T-helper 22 cell (primary cell): ENCODE data around the gene LONP1.
A peak's percentile ranks its signal among the peaks of the same experiment; 100 is the strongest.
"Not testable (repeated sequence)": the region's sequence is repeated elsewhere in the genome, so short reads cannot be mapped to it uniquely, and the experiment has no call there.

Source experiments
- DNase-seq: peaks from one replicate; pipeline ENCODE4 v3.0.0-alpha.2; 2020; ENCODE audit warnings: low read depth

The LONP1 gene, protein sequence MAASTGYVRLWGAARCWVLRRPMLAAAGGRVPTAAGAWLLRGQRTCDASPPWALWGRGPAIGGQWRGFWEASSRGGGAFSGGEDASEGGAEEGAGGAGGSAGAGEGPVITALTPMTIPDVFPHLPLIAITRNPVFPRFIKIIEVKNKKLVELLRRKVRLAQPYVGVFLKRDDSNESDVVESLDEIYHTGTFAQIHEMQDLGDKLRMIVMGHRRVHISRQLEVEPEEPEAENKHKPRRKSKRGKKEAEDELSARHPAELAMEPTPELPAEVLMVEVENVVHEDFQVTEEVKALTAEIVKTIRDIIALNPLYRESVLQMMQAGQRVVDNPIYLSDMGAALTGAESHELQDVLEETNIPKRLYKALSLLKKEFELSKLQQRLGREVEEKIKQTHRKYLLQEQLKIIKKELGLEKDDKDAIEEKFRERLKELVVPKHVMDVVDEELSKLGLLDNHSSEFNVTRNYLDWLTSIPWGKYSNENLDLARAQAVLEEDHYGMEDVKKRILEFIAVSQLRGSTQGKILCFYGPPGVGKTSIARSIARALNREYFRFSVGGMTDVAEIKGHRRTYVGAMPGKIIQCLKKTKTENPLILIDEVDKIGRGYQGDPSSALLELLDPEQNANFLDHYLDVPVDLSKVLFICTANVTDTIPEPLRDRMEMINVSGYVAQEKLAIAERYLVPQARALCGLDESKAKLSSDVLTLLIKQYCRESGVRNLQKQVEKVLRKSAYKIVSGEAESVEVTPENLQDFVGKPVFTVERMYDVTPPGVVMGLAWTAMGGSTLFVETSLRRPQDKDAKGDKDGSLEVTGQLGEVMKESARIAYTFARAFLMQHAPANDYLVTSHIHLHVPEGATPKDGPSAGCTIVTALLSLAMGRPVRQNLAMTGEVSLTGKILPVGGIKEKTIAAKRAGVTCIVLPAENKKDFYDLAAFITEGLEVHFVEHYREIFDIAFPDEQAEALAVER

DNA sequence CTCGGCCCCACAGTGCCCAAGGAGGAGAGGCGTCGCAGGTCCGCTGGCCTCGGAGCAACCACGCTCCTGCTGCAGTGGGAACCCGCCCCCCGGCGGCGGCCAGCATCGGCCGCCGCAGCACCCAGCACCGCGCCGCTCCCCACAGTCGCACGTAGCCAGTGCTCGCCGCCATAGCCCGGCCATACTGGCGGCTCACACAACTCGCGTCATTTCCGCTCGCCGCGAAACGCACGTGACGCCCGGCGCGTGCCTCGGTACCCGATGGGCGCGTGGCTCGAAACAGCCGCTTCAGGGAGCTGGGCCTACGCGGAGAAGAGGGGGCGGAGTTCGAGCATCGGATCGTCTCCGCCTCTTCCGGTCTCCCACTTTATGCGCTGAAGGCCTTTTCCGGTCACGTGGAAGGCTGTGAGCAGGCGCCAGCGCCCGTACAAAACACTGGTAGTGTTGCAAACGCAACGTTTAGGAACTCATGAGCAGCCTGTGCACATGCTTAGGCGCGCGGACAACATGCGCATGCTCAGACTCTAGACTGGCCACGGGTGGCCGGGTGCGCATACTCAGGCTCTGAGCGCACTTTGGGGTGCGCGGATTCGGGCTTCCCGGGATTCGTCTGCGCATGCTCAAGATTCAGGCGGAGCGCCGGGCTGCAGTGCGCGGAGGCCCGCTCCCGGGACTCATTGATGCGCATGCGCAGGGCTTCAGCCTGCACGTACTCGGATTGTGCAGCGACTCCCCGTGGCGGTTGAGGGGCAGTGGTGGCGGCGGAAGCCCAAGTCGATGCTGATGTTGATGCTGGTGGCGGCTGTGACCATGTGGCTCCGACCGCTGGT, at the start of gene LONP1, which contains the start of gene CATSPERD:
TSS of gene LONP1 (minus strand) at position 186 of the 830 bp plus-strand sequence. CDS start at position 172, 14 bp downstream.
TSS of gene CATSPERD (plus strand) at position 677 of the 830 bp plus-strand sequence. CDS start at position 778, 101 bp downstream.
- DNase-seq: peak; percentile 96

DNA sequence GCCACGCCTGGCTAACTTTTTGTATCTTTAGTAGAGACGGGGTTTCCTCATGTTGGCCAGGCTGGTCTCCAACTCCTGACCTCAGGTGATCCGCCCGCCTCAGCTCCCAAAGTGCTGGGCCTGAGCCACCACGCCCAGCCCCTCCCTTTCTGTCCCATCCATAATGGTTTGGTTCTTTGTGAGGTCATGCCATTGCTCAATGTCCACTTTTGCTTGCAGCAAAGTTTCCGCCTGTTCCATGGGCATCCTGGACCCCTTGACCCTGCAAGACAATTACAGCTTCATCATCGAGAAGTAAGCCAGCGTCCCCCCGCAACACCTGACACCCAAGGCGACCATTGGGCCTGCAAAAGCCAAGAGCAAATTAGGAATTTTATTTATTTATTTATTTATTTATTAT, 48.0 kb upstream of the LONP1 start:
- no peak for DNase-seq

DNA sequence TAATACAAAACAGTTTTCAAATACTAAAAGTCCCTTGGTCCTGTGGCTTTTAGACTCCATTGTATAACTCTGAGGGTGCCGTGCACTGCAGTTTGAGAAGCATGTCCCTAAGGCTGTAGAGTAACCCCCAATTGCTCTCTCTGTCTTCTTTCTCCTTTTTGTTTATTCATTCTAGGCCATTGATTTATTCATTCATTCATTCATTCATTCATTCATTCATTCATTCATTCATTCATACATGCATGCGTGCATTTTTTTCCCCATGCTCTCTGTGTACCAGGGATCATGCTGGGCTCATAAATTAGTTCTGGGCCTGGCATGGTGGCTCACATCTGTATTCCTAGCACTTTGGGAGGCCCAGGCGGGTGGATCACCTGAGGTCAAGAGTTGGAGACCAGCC, 45.3 kb upstream of the LONP1 start:
- no peak for DNase-seq

DNA sequence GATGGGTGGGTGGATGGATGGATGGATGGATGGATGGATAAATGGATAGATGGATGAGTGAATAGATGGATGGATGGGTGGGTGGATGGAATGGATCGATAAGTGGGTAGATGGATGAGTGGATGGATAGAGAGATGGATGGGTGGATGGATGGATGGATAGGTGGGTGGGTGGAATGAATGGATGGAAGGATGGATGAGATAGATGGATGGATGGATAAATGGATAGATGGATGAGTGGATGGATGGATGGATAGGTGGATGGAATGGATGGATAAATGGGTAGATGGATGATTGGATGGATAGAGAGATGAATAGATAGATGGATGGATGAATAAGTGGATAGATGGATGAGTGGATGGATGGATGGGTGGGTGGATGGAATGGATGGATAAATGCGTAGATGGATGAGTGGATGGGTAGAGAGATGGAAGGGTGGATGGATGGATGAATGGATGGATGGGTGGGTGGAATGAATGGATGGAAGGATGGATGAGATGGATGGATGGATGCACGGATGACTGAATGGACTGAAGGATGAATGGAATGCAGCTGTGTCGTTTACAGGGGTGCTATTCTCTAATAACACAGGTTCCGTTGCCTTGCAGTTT, 42.8 kb upstream of the LONP1 start:
- DNase-seq: no peak

DNA sequence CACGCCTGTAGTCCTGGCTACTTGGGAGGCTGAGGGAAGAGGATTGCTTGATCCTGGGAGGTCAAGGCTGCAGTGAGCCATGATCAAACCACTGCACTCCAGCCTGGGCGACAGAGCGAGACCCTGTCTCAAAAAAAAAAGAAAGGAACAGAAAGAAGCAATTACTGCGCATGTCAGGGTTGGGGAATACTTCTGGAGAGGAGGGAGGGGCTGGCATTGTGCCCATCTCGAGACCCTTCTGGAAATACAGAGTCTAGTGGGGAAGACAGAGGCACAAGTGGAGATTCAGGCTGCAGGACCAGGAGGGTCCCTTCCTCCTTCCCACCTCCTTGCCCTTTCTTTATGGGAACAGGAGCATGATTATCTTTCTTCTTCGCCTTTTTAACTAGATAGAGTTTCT, 33.8 kb upstream of the LONP1 start:
- DNase-seq: no peak

DNA sequence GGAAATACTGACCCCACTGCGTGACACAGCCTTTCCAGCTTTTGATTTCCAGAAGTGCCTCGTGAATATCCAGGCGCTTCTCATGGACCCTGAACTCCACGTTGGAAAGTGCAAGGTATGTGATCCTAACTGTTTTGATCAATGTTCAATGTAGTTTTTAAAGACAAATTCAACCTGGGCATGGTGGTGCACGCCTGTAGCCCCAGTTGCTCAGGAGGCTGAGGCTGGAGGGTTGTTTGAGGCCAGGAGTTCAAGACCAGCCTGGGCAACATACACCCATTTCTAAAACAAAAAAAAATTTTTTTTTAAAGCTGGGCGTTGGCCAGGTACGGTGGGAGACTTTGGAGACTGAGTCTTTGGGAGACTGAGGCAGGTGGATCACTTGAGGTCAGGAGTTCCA, 31.8 kb upstream of the LONP1 start:
- DNase-seq: no peak

DNA sequence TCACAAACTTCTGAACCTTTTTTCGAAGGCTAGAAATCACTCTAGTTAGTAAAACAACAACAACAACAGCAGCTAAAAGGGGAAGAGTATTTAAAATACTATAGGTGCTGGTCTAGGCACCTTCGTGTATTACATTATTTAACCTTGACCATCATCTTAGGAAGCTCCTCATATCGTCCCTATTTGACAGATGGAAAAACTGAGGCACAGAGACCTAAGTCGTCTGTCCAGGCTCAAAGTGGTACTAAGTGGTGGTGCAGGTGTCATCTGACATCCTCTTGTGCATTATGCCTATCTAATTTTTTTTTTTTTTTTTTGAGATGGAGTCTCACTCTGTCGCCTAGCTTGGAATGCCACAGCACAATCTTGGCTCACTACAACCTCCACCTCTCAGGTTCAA, 29.6 kb upstream of the LONP1 start:
- DNase-seq: no peak

DNA sequence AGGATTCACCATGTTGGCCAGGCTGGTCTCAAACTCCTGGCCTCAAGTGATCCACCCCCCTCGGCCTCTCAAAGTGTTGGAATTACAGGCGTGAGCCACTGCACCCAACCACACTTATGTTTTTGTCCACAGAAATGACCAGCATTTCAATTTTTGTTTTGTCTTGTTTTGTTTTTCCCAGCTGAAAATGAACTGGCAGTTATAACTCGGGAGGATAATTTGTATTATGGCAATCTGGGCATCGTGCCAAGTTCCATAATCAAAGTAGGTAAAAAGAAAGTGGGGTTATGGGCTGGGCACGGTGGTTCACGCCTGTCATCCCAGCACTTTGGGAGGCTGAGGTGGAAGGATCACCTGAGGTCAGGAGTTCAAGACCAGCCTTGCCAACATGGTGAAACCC, 29.0 kb upstream of the LONP1 start:
- DNase-seq: not testable (repeated sequence)

DNA sequence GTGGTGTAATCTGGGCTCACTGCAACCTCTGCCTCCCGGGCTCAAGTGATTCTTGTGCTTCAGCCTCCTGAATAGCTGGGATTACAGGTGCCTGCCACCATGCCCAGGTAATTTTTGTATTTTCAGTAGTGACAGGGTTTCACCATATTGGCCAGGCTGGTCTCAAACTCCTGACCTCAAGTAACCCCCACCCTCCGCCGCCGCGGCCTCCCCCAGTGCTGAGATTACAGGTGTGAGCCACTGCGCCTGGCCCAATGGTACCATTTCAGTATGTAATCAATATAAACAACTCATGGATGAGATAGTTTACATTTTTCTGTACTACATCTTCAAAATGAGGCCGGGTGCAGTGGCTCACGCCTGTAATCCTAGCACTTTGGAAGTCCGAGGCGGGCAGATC, 25.1 kb upstream of the LONP1 start:
- DNase-seq: not testable (repeated sequence)

DNA sequence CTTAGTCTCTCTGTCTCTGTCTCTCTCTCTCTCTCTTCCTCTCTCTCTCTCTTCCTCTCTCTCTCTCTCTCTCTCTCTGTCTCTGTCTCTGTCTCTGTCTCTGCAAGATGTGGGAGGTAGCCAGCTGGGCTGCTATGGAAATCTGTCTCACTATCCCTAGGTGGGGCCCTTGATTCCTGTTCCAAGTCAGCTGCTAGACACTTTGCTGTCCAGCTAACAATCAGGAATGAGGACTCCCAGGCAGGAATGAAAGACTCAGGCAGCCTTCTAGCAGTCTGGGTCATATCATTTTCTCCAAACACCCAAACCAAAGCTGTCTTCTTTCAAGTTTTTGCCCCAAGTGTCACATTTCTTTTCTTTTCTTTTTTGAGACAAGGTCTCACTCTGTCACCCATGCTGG, 23.7 kb upstream of the LONP1 start:
- no peak for DNase-seq

DNA sequence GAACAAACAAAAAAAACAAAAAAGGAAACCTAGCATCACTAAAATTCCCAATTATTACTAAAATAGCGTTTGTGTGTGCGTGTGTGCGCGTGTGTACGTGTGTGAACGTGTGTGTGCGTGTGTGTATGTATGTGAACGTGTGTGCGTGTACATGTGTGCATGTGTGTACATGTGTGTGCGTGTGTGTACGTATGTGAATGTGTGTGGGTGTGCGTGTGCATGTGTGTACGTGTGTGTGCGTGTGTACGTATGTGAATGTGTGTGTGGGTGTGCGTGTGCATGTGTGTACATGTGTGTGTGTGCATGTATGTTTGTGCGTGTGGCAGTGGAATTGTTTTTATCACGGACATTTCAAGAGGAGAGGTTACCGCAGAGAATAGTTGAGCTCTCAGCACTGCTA, 22.1 kb upstream of the LONP1 start:
- DNase-seq: no peak

DNA sequence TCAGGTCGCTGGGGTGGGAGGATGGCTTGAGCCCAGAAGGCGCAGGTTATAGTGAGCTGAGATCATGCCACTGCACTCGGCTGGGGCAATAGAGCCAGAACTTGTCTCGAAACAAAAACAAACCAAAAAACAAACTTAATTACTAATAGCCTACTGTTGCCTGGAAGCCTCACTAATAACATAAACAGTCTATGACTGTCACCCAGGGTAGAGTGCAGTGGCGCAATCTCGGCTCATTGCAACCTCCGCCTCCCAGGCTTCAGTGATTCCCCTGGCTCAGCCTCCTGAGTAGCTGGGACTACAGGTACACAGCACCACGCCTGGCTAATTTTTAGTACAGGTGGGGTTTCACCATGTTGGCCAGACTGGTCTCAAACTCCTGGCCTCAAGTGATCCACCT, 18.5 kb upstream of the LONP1 start:
- no peak for DNase-seq

DNA sequence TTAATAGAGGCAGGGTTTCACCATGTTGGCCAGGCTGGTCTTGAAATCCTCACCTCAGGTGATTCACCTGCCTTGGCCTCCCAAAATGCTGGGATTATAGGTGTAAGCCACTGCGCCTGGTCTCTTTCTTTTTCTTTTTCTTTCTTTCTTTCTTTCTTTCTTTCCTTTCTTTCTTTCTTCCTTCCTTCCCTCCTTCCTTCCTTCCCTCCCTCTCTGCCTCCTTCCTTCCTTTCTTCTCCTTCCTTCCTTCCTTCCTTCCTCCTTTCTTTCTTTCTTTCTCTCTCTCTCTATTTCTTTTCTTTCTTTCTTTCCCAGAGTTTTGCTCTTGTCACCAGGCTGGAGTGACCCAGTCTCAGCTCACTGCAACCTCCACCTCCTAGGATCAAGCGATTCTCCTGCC, 13.2 kb upstream of the LONP1 start:
- DNase-seq: not testable (repeated sequence)

DNA sequence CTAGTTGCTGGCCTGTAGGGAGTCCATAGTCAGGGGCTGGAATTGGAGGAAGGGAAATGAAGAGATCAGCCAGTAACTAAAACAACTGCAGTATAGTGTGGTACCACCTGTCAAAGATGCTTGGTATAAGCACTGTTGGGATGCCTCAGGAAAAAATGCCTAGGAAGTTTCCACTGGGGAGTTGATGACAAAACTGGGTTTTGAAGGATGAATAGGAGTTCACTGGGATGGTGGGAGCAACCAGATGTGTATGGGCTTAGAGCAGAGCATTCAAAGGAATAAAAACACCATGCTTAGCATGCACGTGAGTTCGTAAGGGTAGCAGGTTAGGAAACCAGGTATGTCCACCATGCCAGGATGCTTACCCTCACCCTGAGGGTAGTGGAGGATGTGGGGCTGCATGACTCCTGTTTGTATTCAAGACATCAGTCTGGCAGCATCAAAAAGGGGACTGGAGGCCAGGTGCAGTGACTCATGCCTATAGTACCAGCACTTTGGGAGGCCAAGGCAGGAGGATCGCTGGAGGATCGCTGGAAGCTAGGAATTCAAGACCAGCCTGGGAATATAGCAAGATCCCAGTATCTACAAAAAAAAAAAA, 7.6 kb upstream of the LONP1 start:
- DNase-seq: no peak

DNA sequence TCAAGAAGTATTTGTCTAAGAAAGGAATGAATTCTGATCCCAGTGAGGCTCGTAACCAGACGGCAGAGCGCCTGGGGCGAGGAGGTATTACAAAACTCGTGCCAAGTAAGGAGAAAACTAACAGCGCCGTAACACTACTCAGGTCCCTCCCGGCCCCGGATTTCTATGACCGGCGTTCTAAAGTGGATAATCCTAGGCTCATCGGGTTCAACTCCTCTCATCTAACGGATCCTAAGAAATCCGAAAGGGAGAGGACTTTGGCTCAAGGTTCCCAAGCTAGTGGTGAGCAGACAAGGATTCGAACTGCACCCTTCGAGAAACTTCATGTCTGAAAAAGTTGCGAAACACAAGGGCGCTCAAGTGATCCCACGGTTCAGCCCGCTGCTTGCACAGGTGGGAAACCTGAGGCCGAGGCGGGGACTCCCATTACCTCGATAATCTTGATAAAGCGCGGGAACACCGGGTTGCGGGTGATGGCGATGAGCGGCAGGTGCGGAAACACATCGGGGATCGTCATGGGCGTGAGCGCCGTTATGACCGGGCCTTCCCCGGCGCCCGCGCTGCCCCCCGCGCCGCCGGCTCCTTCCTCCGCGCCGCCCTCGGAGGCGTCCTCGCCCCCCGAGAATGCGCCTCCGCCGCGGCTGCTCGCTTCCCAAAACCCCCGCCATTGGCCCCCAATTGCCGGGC, 529 bp downstream of the LONP1 start:
- DNase-seq: peak; percentile 28

DNA sequence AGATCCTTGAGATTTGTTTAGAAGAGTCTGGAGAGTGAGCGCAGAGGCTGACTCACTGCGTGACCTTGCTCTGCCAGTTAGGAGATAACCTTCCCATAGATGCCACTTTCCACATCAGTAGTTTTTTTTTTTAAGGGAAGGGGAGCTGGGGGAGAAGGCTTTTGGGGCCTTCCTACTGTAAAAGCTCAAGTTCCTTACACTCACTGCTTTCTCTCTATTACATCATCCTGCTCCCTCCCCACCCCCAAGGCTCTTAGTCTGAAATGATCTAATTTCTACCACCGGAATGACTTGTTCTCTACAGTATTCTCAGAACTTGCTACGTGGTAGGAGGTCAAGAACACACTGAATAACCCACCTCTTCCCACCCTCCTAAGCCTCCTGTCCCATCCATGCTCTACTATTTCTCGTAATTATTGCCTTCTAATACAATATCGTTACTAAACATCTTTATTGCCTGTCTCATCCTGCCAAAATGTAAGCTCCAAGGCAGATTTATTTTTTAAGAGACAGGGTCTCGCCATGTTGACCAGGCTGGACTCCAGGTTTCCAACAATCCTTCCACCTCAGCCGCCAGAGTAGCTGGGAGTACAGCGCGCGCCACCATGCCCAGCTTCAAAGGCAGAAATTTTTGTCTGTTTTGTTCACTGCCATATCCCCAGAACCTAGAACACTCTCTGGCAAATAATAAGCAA, 1.2 kb downstream of the LONP1 start:
- DNase-seq: no peak

DNA sequence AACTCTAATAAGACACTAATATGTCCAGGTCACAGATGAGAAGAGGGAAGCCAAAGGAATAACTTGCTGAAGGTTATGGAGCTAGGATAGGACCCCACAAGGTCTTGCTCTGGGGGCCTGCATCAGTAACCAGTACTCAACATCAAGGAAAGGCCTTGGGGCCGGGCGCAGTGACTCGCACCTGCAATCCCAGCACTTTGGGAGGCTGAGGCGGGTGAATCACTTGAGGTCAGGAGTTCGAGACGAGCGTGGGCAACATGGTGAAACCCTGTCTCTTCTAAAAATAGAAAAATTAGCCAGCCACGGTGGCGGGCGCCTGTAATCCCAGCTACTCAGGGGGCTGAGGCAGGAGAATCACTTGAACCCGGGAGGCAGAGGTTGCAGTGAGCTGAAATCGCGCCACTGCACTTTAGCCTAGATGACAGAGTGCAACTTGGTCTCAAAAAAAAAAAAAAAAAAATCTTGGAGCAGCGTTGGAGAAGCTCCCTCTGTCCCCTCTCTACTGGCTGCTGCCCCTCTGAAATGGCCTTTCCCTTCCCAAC, 1.8 kb downstream of the LONP1 start:
- DNase-seq: no peak

DNA sequence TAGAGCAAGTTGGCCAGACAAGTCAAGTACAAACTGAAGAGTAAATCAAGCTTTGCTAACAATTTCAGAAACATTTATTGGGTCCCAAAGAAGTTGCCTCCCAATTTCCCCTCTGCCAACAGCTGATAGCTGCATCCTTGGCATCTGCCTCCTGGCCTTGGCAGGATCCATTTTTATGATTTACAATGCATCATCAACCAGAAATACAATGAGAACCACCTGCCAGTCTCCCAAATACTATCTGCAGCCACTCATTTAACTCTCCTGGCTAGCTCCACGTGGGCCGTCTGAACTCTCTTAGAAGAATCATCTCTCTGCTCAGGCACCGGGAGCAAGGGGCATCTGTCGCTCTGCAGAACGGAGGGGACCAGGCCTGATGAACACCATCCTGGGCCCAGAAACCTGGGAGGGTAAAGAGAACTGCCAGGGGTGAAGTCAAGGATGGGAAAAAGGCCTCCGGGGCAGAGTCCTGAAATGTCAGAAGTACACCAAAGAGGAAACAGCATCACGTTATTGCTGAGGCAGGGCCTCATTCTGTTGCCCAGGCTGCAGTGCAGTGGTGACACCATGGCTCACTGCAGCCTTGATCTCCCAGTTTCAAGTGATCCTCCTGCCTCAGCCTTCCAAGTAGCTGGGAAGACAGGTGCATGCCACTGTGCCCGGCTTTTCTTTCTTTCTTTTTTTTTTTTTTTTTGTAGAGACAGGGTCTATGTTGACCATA, 2.6 kb downstream of the LONP1 start:
- DNase-seq: no peak

DNA sequence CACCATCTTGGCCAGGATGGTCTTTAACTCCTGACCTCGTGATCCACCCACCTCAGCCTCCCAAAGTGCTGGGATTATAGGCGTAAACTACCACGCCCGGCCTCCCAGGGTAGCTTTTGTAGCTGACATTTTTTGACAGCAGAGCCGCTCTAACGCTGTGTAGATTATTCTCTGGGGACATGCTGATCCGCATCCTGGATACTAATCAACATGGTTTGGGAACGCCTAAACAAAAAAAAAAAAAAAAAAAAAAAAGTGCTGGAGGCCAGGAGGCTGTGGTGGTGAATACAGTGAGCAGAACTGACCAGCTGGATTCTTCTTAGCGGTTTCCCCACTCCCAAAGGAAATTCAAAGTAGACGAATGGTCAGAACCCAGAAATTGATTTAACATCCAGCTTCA, 5.1 kb downstream of the LONP1 start:
- DNase-seq: no peak
